Testis (tissue), 2 donors: ENCODE measurements around the gene DMD.

Experiments
- CTCF ChIP-seq, 3 experiments: fragments of 450-650 bp in 2 of 3; fragments of 200-600 bp in 1 of 3; sonication (generic) in 1 of 3; IDR thresholded peaks; one replicate each; pipeline ENCODE4 v1.5.1; 2016 to 2019; ENCODE audit warnings: antibody characterized with exemption in 3 of 3, mild to moderate bottlenecking in 2 of 3, moderate library complexity in 1 of 3
- POLR2A ChIP-seq: fragments of 450-650 bp; IDR thresholded peaks from one replicate; pipeline ENCODE4 v1.6.1; 2017; ENCODE audit warnings: antibody characterized with exemption, mild to moderate bottlenecking, moderate library complexity

DNA sequence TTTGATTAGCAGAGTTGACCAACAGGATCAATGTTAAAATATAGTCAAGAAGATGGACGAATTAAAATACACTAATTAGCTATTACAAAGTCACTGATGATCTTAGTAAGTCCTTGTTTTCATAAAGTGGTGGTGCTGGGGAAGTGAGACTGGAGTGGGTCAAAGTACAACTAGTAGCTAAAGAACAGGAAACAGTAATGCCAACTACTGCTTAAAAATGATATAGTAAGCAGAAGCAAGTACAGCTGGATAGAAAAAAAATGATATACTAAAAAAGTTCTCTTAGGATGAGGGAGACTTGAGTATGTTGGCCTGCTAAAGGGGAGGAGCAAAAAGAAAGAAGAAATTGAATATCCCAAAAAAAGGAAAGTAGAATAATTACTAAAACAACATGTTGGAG, 1558.7 kb downstream of the DMD start:
- TF ChIP-seq CTCF (IDR thresholded peaks at IDR 0.05) = no peak
- TF ChIP-seq POLR2A = no peak
